Stimulated activated CD4-positive, alpha-beta T cell treated with anti-CD3 and anti-CD28 coated beads, Interleukin-4, amount 100 ng/mL, for 48 hours (primary cell): Measurements from ENCODE around the gene CMTM6.
"Not testable (repeated sequence)": the region's sequence is repeated elsewhere in the genome, so short reads cannot be mapped to it uniquely, and the experiment has no call there.

ENCODE experiments used
- DNase-seq, 2 donors: peaks; one replicate each; pipeline ENCODE4 v3.0.0-alpha.2; 2020; ENCODE audit warnings: low read depth in 2 of 2

Gene CMTM6

DNA sequence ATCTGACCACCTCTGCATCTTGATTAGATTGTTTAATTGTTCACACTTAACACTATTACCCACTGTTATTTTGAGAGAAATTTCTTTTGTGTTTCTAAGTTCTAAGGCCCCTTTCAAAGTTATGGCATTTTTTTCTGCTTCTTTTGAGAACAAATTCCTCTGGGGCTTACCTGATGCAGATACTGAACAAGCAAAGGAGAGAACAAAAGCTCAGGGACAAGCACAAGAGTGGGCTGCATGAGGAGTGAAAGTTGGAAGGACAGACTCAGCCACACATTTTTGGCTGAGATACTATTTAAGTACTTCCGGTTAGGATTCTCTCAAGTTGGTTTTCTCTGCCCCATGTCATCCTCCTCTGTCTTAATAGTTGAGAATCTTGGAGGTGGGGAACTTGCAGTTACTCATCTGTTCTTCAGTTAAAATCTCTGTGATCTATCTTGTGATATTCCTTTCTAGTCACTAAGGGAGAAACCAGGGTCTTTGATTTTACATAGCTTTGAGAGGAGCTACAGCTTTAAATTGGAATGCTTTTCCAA, 54.7 kb downstream of the CMTM6 start:
- DNase-seq, result no peak

DNA sequence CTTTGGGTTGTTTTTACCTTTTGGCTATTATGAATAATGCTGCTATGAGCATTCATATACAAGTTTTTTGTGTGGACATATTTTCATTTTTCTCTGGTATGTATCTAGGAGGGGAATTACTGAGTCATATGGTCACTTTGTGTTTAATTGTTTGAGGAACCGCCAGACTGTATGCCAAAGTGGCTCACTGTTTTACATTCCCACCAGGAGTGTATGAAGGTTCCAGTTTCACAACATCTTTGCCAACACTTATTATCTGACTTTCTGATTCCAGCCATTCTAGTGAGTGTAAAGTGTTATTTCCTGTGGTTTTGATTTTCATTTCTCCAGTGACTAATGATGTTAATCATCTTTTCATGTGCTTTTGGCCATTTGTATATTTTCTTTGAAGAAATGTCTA, 59.2 kb downstream of the CMTM6 start:
- no peak for DNase-seq

DNA sequence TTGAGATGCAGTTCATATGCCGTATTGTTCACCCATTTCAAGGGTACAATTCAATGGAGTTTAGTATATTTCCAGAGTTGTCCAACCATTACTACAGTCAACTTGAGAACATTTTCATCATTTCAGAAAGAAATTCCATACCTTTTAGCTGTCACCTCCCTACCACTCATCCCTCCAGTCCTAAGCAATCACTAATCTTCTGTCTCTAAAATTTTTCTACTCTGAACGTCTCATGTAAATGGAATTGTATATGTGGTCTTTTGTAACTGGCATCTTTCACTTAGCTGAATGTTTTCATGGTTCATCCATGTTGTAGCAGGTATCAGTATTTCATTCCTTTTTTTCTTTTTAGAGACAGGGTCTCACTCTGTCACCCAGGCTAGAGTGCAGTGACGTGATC, 59.9 kb downstream of the CMTM6 start:
- DNase-seq, result no peak

DNA sequence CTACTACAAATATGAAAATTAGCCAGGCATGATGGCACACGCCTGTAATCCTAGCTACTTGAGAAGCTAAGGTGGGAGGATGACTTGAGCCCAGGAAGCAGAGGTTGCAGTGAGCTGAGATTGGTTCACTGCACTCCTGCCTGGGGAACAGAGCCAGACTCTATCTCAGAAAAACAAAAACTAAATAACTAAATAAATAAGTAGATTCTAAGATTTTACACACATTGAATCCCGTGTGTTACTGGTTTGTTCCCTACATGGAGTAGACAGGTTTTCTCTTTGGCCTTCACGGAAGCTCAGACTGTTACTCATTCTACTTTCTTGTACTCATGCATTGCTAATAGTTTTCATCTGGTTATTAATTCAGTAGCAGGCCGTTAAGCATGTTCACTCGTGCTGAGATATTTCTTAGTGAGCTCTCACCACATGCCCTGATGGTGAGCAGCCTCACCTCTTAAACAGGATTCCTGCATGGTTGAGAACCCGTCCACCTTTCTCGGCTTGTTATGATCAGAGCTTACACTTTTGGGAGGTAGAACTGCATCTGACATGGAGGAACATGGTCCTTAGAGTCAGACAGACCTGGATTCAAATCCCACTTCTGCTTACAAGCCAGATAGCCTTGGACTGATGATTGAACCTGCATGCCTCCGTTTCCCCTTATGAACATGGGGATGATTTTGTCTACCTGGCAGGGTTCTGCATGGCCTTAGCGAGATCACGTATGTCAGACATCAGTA, 61.9 kb downstream of the CMTM6 start:
- DNase-seq, result no peak

DNA sequence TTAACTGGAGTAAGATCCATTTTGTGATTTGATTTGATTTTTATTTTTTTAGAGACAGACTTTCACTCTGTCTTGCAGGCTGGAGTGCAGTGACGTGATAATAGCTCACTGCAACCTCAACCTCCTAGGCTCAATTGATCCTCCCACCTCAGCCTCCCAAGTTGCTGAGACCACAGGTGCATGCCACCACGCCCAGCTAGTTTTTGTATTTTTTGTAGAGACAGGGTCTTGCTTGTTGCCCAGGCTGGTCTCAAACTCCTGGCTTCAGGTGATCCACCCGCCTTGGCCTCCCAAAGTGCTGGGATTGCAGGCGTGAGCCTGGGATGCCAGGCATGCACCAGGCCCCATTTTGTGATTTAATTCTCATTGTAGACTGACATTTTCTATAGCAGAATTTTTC, 63.2 kb downstream of the CMTM6 start:
- not testable (repeated sequence) for DNase-seq

DNA sequence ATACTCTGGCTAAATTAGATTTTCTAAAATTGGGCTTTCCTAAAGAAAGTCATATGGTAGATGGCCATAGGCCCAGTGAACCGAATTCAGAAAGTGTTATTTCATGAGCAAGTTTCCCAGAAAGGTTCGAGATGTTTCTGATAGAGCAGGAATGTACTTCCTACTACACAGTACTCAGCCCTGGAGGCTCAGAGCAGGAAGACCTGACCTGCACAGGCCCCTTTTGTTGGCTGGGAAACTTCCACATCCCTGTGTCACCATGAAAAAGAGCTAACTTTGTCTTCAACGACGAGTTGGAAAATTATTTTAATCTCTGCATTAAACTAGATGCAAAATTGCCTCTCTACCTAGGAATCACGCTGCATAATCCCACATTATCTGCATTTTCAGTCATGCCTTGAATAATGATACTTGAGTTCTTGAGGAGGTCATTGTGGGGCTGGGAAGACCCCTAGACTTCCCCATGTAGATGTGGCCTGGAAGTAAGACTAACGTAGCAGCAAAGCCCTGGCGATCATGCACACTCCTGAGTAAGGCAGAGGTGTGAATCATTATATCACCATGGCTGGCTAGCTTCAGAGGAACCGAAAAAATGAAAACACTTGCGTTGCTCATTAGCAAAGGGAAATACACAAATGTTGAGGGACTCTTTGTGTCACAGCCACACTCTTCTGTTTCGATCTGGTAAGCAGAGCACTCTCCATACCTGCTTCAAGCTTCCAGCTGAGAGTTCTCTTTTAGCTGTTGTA, 63.9 kb downstream of the CMTM6 start:
- DNase-seq, result no peak

DNA sequence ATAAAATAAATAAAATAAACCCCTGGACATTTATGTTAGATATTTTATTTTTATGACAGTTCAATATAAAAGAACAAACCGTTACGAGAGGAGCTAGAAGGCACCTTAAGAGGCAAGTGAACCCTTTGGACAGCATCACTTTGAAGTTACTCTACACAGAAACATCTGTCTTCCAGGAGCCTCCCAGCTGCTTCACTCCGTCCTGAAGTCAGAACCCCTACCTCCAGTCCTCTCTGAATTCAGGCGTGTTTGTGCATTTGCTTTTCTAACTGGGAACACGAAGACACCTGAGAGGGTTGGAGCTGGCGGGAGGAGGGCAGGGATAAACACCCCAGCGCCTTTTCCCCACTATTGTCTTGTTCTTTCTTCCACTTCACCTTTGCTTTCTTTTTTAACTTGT, 64.8 kb downstream of the CMTM6 start:
- DNase-seq, result no peak

DNA sequence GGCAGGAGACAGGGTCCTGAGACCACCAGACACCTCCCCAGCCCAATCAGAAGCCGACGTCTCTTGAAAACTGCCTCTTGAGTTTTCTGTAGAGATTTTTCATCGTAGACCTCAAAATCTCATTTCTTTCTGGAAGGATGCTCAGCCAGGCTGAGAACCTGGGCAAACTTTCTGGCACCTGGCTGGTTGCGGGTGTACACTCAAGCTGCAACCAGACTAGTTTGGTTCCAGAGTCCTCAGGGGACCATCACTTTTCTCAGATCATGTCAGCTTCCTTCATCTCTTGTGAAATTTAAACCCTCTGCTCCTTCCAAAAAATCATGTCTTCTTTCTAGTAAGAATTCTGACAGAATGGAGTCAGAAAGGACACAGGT, 65.8 kb downstream of the CMTM6 start:
- DNase-seq, result no peak

DNA sequence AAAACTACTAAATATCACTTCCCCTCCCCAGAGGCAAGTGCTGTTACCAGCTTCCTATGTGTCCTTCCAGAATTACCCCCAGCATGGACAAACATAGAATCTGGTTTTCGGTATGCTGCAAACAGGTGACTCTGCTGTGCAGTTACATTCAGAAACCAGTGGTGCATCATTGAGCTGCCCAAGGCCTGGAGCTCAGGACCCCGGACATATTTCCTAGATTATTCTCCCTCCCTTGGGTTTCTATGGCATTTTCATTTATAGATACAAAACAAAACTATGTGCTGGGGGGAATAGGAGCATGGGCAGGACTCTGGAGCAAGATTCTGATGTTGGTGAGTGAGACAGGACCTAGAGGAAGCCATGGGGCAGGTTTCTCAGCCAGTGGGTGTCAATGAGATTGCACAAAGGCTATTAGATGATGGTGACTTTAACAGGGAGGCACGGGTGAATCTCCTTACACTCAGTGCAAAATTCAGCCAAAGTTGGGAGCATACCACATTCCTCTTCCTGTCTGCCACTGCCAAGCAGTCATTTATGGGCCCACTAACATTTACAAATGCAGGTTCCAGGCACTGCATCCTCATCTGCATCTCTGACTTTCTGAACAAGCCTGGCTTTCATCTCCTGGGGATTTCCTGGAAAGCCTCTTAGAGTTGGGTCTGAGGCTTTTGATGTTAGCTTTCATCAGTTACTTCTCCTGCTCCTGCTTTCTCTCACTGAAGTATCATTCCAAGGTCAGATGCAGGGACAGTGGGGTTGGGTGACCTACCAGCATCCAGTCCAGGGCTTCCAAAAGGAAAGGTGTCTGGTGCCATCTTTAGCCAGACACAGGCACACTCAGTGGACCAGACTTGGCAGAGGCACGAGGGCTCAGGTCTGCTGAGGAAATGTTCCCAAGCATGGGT, 66.5 kb downstream of the CMTM6 start:
- DNase-seq, result no peak

DNA sequence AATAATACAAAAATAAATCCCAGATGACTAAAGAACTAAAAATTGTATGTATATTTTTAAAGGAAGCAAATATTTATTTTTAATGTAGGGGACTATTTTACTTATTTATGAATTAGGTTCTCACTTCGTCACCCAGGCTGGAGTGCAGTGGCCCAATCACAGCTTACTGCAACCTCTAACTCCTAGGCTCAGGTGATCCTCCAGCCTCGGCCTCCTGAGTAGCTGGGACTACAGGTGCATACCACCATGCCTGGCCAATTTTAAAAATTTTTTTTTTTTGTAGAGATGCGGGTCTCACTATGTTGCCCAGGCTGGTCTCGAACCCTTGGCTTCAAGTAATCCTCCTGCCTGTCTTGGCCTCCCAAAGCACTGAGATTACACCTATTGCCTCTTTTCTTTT, 68.4 kb downstream of the CMTM6 start:
- no peak for DNase-seq

DNA sequence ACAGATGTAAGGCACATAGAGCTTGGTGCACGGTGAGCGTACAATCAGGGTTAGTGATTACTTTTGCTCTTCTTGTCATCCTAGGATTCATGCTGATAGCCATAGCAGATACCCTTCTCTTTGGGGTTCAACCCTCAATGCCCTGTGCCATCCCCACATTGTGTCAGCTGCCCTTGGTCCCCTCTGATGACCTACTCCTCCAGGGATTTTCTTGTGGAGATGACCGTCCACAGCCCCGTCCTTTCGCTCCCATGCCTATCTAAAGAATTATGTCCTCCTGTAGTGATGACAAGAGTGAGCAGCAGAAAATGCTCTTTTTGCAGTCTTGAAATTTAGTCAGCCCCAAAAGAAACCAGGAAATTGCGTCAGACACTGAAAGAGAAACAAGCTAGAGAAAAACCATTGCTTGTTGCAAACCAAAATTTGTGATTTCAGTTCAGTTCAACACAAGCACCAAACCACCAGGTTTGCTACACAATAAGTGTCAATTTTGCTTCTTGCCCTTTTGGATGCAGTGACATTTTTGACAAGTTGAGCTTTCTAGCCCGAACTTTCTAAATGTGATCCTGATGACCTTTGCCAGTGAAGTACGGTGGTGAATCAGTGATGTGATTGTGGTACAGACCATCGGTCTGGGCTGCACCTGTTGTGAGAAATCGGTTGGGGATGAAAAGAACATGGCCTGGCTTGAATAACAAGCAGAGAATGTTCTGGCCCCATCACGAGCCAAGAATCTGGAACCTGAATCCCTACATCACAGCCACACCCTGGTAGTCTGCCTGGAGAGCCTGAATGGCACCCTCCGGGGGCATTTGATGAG, 69.7 kb downstream of the CMTM6 start:
- no peak for DNase-seq

DNA sequence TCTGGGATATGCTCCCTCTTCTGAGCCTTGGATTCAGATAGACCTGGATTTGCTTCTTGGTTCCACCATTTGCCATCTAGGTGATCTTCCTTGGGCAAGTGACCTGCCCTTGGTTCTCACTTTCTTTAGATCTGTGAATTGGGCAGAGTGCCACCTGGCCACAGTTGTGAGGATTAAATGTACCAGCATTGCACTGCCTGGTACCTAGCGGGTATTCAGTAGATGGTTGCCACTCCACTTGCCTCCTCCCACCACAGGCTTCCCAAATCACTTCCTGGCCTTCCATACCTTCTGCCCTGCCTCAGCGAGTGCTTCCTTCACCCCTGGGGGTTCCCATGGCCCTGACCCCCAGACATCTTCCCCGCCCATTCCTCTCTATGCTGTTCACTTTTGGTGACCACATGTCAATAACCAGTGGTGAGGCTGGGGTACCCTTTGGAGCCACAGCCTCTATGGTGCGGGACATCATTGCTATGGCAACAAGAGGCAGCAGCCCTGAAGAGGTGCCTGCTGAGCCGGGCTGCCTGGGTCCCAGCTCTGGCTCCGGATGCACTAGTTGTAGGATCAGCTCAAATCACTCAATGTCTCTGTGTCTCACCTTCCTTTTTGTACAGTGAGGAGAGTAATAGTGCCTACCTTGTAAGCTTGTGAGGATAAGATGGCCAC, 70.5 kb downstream of the CMTM6 start:
- DNase-seq, result no peak

DNA sequence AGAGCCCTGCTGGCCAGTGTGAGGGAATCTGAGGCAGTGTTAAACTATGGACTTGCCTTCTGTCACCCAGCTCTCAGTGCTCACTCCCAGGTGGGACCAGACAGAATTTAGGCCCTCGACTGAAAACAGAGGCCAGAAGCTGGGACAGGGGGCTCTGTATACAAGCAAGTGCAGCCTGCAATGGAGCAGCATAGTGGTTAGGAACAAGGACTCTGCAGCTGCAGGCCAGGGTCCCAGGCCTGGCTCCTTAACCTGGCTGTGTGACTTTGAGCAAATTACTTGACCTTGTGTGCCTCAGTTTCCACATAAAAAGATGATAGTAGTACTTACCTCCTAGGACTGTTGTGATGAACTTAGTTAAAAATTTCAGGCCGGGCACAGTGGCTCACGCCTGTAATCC, 71.2 kb downstream of the CMTM6 start:
- DNase-seq, result no peak
